ENCODE measurements around the gene SLC1A5.
A peak's percentile ranks its signal among the peaks of the same experiment; 100 is the strongest.
"Not testable (repeated sequence)": the region's sequence is repeated elsewhere in the genome, so short reads cannot be mapped to it uniquely, and the experiment has no call there.

SLC1A5 gene

GRCh38 chr19:46768746-46769145, 19.6 kb downstream of the SLC1A5 start:
- not testable (repeated sequence) for DNase-seq (ENCODE audit: low spot score)

- no peak for DNase-seq (ENCODE audit: low spot score)
Measured at GRCh38 chr19:46766569-46767317, 21.7 kb downstream of the SLC1A5 start.

GRCh38 chr19:46764817-46765291, 23.5 kb downstream of the SLC1A5 start:
- DNase-seq (ENCODE audit: low spot score) = no peak

GRCh38 chr19:46762245-46762890, 26.0 kb downstream of the SLC1A5 start:
- DNase-seq (ENCODE audit: low spot score) = no peak

GRCh38 chr19:46761418-46761831, 27.0 kb downstream of the SLC1A5 start:
- DNase-seq (ENCODE audit: low spot score) = no peak

GRCh38 chr19:46760897-46761296, 27.5 kb downstream of the SLC1A5 start:
- DNase-seq (ENCODE audit: low spot score) = not testable (repeated sequence)

GRCh38 chr19:46760363-46760762, 28.0 kb downstream of the SLC1A5 start:
- no peak for DNase-seq (ENCODE audit: low spot score)

- DNase-seq (ENCODE audit: low spot score) = peak; percentile 74
Measured at GRCh38 chr19:46759817-46760333, 28.5 kb downstream of the SLC1A5 start.

- DNase-seq (ENCODE audit: low spot score) = no peak
Measured at GRCh38 chr19:46759206-46759605, 29.2 kb downstream of the SLC1A5 start.

GRCh38 chr19:46756544-46756888, 31.9 kb downstream of the SLC1A5 start:
- no peak for DNase-seq (ENCODE audit: low spot score)

- DNase-seq (ENCODE audit: low spot score) = no peak
Measured at GRCh38 chr19:46755853-46756543, 32.4 kb downstream of the SLC1A5 start.

- peak; percentile 68 for DNase-seq (ENCODE audit: low spot score)
Measured at GRCh38 chr19:46755077-46755852, 33.1 kb downstream of the SLC1A5 start.

GRCh38 chr19:46753420-46754155, 34.8 kb downstream of the SLC1A5 start:
- DNase-seq (ENCODE audit: low spot score) = no peak

GRCh38 chr19:46748325-46749109, 39.9 kb downstream of the SLC1A5 start:
- peak; percentile 68 for DNase-seq (ENCODE audit: low spot score)

GRCh38 chr19:46746281-46747057, 41.9 kb downstream of the SLC1A5 start, which contains the start of gene STRN4:
Gene STRN4 (minus strand): TSS chr19:46746450. CDS start chr19:46746430, 20 bp downstream.
- DNase-seq (ENCODE audit: low spot score) = peak; percentile 97

GRCh38 chr19:46745521-46746280, 42.7 kb downstream of the SLC1A5 start, which contains the start of gene FKRP:
Gene FKRP (plus strand): TSS chr19:46746057. CDS start chr19:46755451, 9,394 bp downstream.
- DNase-seq (ENCODE audit: low spot score) = peak; percentile 60

- no peak for DNase-seq (ENCODE audit: low spot score)
Measured at GRCh38 chr19:46745030-46745429, 43.4 kb downstream of the SLC1A5 start.

- DNase-seq (ENCODE audit: low spot score) = no peak
Measured at GRCh38 chr19:46744005-46744691, 44.2 kb downstream of the SLC1A5 start.
